T-cell (primary cell): ENCODE measurements around the gene ADAMTS15. TPM values are rescaled to one million over a fixed set of nuclear protein-coding genes. Genes with fewer than 3 reads are reported as not detected.

ENCODE experiments used
- ATAC-seq, 4 experiments: fragments of 200-7000 bp in 3 of 4; fragments of 150-1000 bp in 1 of 4; cut with Tn5 transposase; replicated peaks in 1 of 4; 1 replicate in 3 of 4; 2 replicates in 1 of 4; pipeline ENCODE4 v1.10.0; 2021; ENCODE audit warnings: moderate library complexity in 3 of 4, mild to moderate bottlenecking in 2 of 4, moderate number of reproducible peaks in 1 of 4
- CTCF ChIA-PET, 2 donors: fragments of 300-600 bp; sonication (Branson Sonifier 250); formaldehyde crosslinking; loops; one replicate each; lab custom pipeline; 2022; ENCODE audit warnings: antibody characterized with exemption in 2 of 2; lab: Charles Lee
- POLR2A ChIA-PET, 2 donors: fragments of 300-600 bp; sonication (Branson Sonifier 250); formaldehyde crosslinking; loops; one replicate each; lab custom pipeline; 2022; ENCODE audit warnings: antibody characterized with exemption in 2 of 2; lab: Charles Lee
- DNase-seq, 35 experiments: peaks; one replicate each; pipeline versions ENCODE4 v3.0.0 to v3.0.0-alpha.2; 2013 to 2023
- H3K27ac ChIP-seq: one replicate; pipeline ENCODE4 v1.5.1; 2013; ENCODE audit warnings: low read length
- H3K27me3 ChIP-seq, 2 experiments: replicated peaks in 1 of 2; 1 replicate in 1 of 2; 2 replicates in 1 of 2; pipeline versions ENCODE4 v1.6.1 to v1.7.0; 2013; ENCODE audit warnings: low read length in 1 of 2, mixed read lengths in 1 of 2; ENCODE audit not compliant: control insufficient read depth in 2 of 2, insufficient read depth in 2 of 2; ENCODE audit errors: extremely low read depth in 1 of 2
- H3K36me3 ChIP-seq, 2 donors: 1 replicate in 1 of 2; 2 replicates in 1 of 2; pipeline versions ENCODE4 v1.6.1 to v1.7.0; 2013; ENCODE audit warnings: low read length in 1 of 2; ENCODE audit not compliant: control insufficient read depth in 2 of 2, insufficient read depth in 1 of 2; ENCODE audit errors: extremely low read depth in 1 of 2
- H3K4me1 ChIP-seq, 2 experiments: 1 replicate in 1 of 2; 2 replicates in 1 of 2; pipeline versions ENCODE4 v1.6.1 to v1.7.0; 2013; ENCODE audit warnings: low read length in 2 of 2, mixed read lengths in 1 of 2; ENCODE audit not compliant: insufficient read depth in 2 of 2, control insufficient read depth in 1 of 2; ENCODE audit errors: extremely low read depth in 1 of 2
- H3K4me3 ChIP-seq, 2 donors: 1 replicate in 1 of 2; 2 replicates in 1 of 2; pipeline versions ENCODE4 v1.5.1 to v1.7.0; 2013; ENCODE audit warnings: mild to moderate bottlenecking in 2 of 2, low read length in 1 of 2, moderate library complexity in 1 of 2; ENCODE audit not compliant: control insufficient read depth in 1 of 2; ENCODE audit errors: extremely low read depth in 1 of 2
- H3K9me3 ChIP-seq: 2 replicates; pipeline ENCODE4 v1.7.0; 2013
- H3K27ac Mint-ChIP-seq, 2 donors: one replicate each; pipeline ENCODE4 v1.8.0; 2020 to 2021; ENCODE audit warnings: mild to moderate bottlenecking in 2 of 2, mixed read lengths in 2 of 2
- H3K27me3 Mint-ChIP-seq, 2 donors: one replicate each; pipeline ENCODE4 v1.8.0; 2021 to 2022; ENCODE audit warnings: mixed read lengths in 2 of 2
- H3K36me3 Mint-ChIP-seq: one replicate; pipeline ENCODE4 v1.8.0; 2021; ENCODE audit warnings: mixed read lengths
- H3K4me1 Mint-ChIP-seq, 3 donors: one replicate each; pipeline ENCODE4 v1.8.0; 2020 to 2022; ENCODE audit warnings: mixed read lengths in 3 of 3, mild to moderate bottlenecking in 1 of 3
- H3K4me3 Mint-ChIP-seq, 3 donors: one replicate each; pipeline ENCODE4 v1.8.0; 2020 to 2022; ENCODE audit warnings: mild to moderate bottlenecking in 3 of 3, mixed read lengths in 3 of 3, moderate library complexity in 3 of 3
- H3K9me3 Mint-ChIP-seq, 3 donors: one replicate each; pipeline ENCODE4 v1.8.0; 2020 to 2022; ENCODE audit warnings: mixed read lengths in 3 of 3
- WGBS: methylation state at CpG from one replicate; pipeline ENCODE4 v1.1.5; 2013; ENCODE audit warnings: missing lambda C conversion rate; ENCODE audit not compliant: insufficient coverage; 5-methylcytosine and 5-hydroxymethylcytosine counted together
- total RNA-seq, 35 experiments: library from RNA in 6 of 35; stranded (reverse) in 6 of 35; fragments of 120-200 nt in 1 of 35; gene quantifications; one replicate each; pipeline versions ENCODE4 v1.2.1 to v1.2.4 and lab custom pipeline; 2013 to 2026

ADAMTS15 gene
- total RNA-seq, 5 donors from 2014 or later (not counting 1 experiment from before 2014, with no cell fraction given), result 0.03 to 0.07 (median 0.06) TPM; not detected in 2

GRCh38 chr11:130448039-130448415 lies 418 bp upstream of the ADAMTS15 start:
- WGBS, result 13% methylated on average over 11 of the region's 11 CpGs
- ATAC-seq (no peak), DNase-seq (no peak)
- no peak overlapping the region for H3K27ac Mint-ChIP-seq
- ChIA-PET CTCF (no interaction called here), POLR2A (no interaction called here)
- Histone ChIP-seq H3K36me3 (no peaks in the 10 kb centered on the region), H3K4me3 (no peak overlapping the region), H3K27me3 (peaks cover 9 to 39% of the 10 kb centered on the region in 2 experiments), H3K4me1 (peaks cover 0 to 20% of the 10 kb centered on the region in 2 experiments), H3K9me3 (no peaks in the 10 kb centered on the region), H3K27ac (no peak overlapping the region)
- no peaks in the 10 kb centered on the region for H3K9me3 Mint-ChIP-seq
- peaks cover 34 to 52% of the 10 kb centered on the region in 2 donors for H3K27me3 Mint-ChIP-seq
- peak overlapping the region in 2 of 3 donors; percentile 61 for H3K4me3 Mint-ChIP-seq
- peaks cover 9 to 15% (median 13%) of the 10 kb centered on the region in 3 donors for H3K4me1 Mint-ChIP-seq
- H3K36me3 Mint-ChIP-seq, result no peaks in the 10 kb centered on the region

DNA sequence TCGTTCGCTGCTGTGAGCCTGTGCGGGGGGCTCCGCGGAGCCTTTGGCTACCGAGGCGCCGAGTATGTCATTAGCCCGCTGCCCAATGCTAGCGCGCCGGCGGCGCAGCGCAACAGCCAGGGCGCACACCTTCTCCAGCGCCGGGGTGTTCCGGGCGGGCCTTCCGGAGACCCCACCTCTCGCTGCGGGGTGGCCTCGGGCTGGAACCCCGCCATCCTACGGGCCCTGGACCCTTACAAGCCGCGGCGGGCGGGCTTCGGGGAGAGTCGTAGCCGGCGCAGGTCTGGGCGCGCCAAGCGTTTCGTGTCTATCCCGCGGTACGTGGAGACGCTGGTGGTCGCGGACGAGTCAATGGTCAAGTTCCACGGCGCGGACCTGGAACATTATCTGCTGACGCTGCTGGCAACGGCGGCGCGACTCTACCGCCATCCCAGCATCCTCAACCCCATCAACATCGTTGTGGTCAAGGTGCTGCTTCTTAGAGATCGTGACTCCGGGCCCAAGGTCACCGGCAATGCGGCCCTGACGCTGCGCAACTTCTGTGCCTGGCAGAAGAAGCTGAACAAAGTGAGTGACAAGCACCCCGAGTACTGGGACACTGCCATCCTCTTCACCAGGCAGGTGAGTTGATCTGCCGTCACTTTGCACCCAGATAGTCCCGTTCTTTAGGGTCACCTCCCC lies 1.0 kb downstream of the ADAMTS15 start:
- H3K27ac ChIP-seq, result no peak overlapping the region
- peaks cover 0 to 20% of the 10 kb centered on the region in 2 experiments for H3K4me1 ChIP-seq
- H3K4me3 ChIP-seq, result no peak overlapping the region
- H3K27me3 Mint-ChIP-seq, result peaks cover 34 to 57% of the 10 kb centered on the region in 2 donors
- ATAC-seq (no peak), DNase-seq (no peak)
- no peaks in the 10 kb centered on the region for H3K36me3 Mint-ChIP-seq
- CTCF ChIA-PET, result no interaction called here
- H3K9me3 ChIP-seq, result no peaks in the 10 kb centered on the region
- no peaks in the 10 kb centered on the region for H3K36me3 ChIP-seq
- 10% methylated on average over 64 of the region's 64 CpGs for WGBS
- peaks cover 9 to 15% (median 13%) of the 10 kb centered on the region in 3 donors for H3K4me1 Mint-ChIP-seq
- POLR2A ChIA-PET, result no interaction called here
- H3K9me3 Mint-ChIP-seq, result no peaks in the 10 kb centered on the region
- H3K27ac Mint-ChIP-seq, result no peak overlapping the region
- peak overlapping the region in 2 of 3 donors; percentile 17 to 51 for H3K4me3 Mint-ChIP-seq
- H3K27me3 ChIP-seq, result peaks cover 9 to 39% of the 10 kb centered on the region in 2 experiments

DNA sequence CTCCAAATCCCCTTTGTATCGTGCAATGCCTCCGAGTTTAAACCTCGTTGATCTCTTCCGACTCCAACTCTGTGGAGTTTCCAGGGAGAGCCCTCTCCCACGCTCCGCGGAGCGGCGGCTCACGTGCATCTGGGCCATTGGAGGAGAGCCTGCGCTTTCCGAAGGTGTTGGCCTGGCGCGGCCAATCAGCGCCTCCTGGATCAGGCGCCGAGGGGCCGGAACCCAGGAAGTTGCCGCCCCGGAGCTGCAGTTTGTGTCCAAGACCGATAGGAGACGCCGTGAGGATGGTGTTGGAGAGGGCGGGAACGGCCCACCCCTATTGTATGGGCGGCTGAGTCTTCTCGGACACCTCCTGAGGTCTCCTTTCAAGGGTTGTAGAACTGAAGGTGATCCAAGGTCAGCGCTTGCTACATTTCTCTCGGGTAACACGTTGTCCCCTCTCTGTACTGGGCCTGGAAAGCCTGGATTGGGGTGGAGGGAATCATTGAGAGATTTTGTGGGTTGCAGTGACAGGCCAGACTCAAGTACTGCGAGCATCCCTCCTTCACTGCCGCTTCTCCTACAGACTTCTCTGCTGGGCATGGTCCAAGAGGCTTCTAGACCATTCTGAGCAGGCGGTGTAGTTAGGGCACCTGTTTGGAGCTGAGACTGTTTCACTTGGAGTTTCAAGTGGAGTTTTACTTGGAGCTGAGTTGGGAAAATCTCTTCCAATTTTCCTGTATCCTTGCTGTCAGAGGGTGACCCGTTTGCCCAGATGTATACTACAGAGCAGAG lies 1.7 kb downstream of the ADAMTS15 start:
- Histone ChIP-seq H3K4me1 (peaks cover 0 to 20% of the 10 kb centered on the region in 2 experiments), H3K27ac (no peak overlapping the region), H3K4me3 (no peak overlapping the region), H3K27me3 (peaks cover 9 to 39% of the 10 kb centered on the region in 2 experiments), H3K9me3 (no peaks in the 10 kb centered on the region), H3K36me3 (no peaks in the 10 kb centered on the region)
- H3K27me3 Mint-ChIP-seq, result peaks cover 29 to 58% of the 10 kb centered on the region in 2 donors
- no peak for DNase-seq
- H3K27ac Mint-ChIP-seq, result no peak overlapping the region
- WGBS, result 39% methylated on average over 26 of the region's 34 CpGs
- no peak for ATAC-seq
- POLR2A ChIA-PET, result no interaction called here
- H3K4me1 Mint-ChIP-seq, result peaks cover 9 to 15% (median 13%) of the 10 kb centered on the region in 3 donors
- peak overlapping the region in 1 of 3 donors; percentile 45 for H3K4me3 Mint-ChIP-seq
- H3K36me3 Mint-ChIP-seq, result no peaks in the 10 kb centered on the region
- CTCF ChIA-PET, result no interaction called here
- H3K9me3 Mint-ChIP-seq, result no peaks in the 10 kb centered on the region

DNA sequence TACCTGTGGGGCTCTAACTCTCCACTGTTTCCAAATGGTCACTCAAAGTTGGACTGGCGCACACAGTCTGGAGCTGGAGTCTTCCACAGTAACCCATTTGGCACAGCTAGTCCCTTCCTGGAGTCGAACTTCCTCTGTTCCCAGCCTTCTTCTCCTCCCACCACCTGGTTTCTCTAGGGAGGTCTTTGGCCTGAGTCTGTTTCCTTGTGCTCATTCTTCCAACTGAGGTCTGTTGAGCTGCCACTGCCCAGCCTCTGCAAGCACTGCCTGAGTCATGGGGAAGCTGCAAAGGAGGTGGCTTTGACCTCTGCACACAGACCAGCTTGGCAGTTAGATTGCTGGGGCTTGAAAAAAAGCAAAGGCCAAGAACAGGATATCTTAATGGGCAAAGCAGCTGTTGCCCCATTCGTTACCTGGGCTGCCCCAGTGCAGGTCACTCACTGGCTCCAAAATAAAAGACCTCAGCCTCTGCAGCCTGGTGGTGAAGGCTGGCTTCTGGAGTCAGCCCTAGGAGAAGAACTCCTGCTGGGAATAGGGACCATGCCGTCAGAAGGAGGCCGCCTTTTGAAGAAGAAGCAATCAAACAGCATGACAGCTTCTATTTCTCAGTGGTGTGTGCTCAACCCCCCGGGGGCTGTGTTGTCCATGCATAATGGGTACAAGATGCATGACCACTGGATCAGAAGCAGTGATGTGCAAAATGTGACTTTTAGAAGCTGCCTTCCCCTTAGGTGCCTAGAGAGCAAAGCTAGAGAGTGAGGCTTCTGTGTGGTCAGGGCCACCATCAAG lies 3.0 kb downstream of the ADAMTS15 start:
- peaks cover 9 to 15% (median 13%) of the 10 kb centered on the region in 3 donors for H3K4me1 Mint-ChIP-seq
- H3K36me3 Mint-ChIP-seq, result no peaks in the 10 kb centered on the region
- POLR2A ChIA-PET, result no interaction called here
- H3K27me3 ChIP-seq, result peaks cover 4 to 45% of the 10 kb centered on the region in 2 experiments
- CTCF ChIA-PET, result interaction anchor here in 1 of 2 donors (0.7 kb wide), 1 partner anchor 32 kb away, joined by 3 read pairs; no protein-coding TSS in a partner anchor
- no peaks in the 10 kb centered on the region for H3K9me3 ChIP-seq
- H3K9me3 Mint-ChIP-seq, result no peaks in the 10 kb centered on the region
- 87% methylated on average over 5 of the region's 6 CpGs for WGBS
- no peak overlapping the region for H3K4me3 Mint-ChIP-seq
- no peak for DNase-seq
- no peak for ATAC-seq
- H3K4me1 ChIP-seq, result peaks cover 0 to 20% of the 10 kb centered on the region in 2 experiments
- no peak overlapping the region for H3K4me3 ChIP-seq
- no peak overlapping the region for H3K27ac ChIP-seq
- H3K36me3 ChIP-seq, result no peaks in the 10 kb centered on the region
- H3K27ac Mint-ChIP-seq, result no peak overlapping the region
- peaks cover 27 to 55% of the 10 kb centered on the region in 2 donors for H3K27me3 Mint-ChIP-seq

- ChIA-PET CTCF (interaction anchor here in 1 of 2 donors (0.7 kb wide), 1 partner anchor 32 kb away, joined by 3 read pairs; no protein-coding TSS in a partner anchor), POLR2A (no interaction called here)
- WGBS, result 90% methylated on average over 4 of the region's 9 CpGs
- Histone ChIP-seq H3K4me3 (no peak overlapping the region), H3K4me1 (peaks cover 0 to 20% of the 10 kb centered on the region in 2 experiments), H3K9me3 (no peaks in the 10 kb centered on the region), H3K27me3 (peaks cover 4 to 45% of the 10 kb centered on the region in 2 experiments), H3K36me3 (no peaks in the 10 kb centered on the region), H3K27ac (no peak overlapping the region)
- Mint-ChIP-seq H3K4me3 (no peak overlapping the region), H3K36me3 (no peaks in the 10 kb centered on the region), H3K27me3 (peaks cover 25 to 48% of the 10 kb centered on the region in 2 donors), H3K9me3 (no peaks in the 10 kb centered on the region), H3K4me1 (peaks cover 9 to 15% (median 13%) of the 10 kb centered on the region in 3 donors), H3K27ac (no peak overlapping the region)
- DNase-seq (no peak), ATAC-seq (no peak)
These were observed 3.7 kb downstream of the ADAMTS15 start for GRCh38 chr11:130452176-130452575.

GRCh38 chr11:130452940-130453339 lies 4.5 kb downstream of the ADAMTS15 start:
- Histone ChIP-seq H3K9me3 (no peaks in the 10 kb centered on the region), H3K4me1 (peaks cover 0 to 19% of the 10 kb centered on the region in 2 experiments), H3K27ac (no peak overlapping the region), H3K27me3 (peaks cover 4 to 49% of the 10 kb centered on the region in 2 experiments), H3K36me3 (no peaks in the 10 kb centered on the region), H3K4me3 (no peak overlapping the region)
- WGBS, result 20% methylated on average over 1 of the region's 6 CpGs
- Mint-ChIP-seq H3K4me1 (peaks cover 8 to 15% (median 12%) of the 10 kb centered on the region in 3 donors), H3K36me3 (no peaks in the 10 kb centered on the region), H3K27ac (no peak overlapping the region), H3K4me3 (no peak overlapping the region), H3K27me3 (peaks cover 24 to 43% of the 10 kb centered on the region in 2 donors), H3K9me3 (no peaks in the 10 kb centered on the region)
- ATAC-seq (no peak), DNase-seq (no peak)
- ChIA-PET CTCF (no interaction called here), POLR2A (interaction anchor here in 1 of 2 donors (0.7 kb wide), 1 partner anchor 16 kb away, joined by 3 read pairs; no protein-coding TSS in a partner anchor)
